Hematopoietic multipotent progenitor cell (in vitro differentiated cells): Measurements from ENCODE around the gene HSDL1. TPM values are rescaled to one million over a fixed set of nuclear protein-coding genes. Genes with fewer than 3 reads are reported as not detected.

Experiments used
- DNase-seq, 3 donors: peaks; one replicate each; pipeline ENCODE4 v3.0.0-alpha.2; 2011 to 2015; ENCODE audit warnings: low read depth in 2 of 3, low spot score in 2 of 3
- total RNA-seq: library from RNA; depleted of rRNA; stranded (reverse); fragments of >200 nt; gene quantifications from one replicate; pipeline ENCODE4 v1.2.3, GENCODE V29; 2012

Gene HSDL1
- total RNA-seq, 1 donor = 9.4 TPM

- no peak for DNase-seq
Observed at GRCh38 chr16:84110527-84110926, 34.5 kb downstream of the HSDL1 start.

GRCh38 chr16:84109598-84110335, 35.2 kb downstream of the HSDL1 start:
- no peak for DNase-seq

GRCh38 chr16:84107921-84108320, 37.1 kb downstream of the HSDL1 start:
- DNase-seq = no peak

- no peak for DNase-seq
Observed at GRCh38 chr16:84105948-84106740, 38.8 kb downstream of the HSDL1 start.

- DNase-seq = no peak
Observed at GRCh38 chr16:84105301-84105815, 39.6 kb downstream of the HSDL1 start.

GRCh38 chr16:84104231-84104630, 40.7 kb downstream of the HSDL1 start:
- no peak for DNase-seq

- DNase-seq = no peak
Observed at GRCh38 chr16:84103678-84104077, 41.3 kb downstream of the HSDL1 start.

- DNase-seq = no peak
Observed at GRCh38 chr16:84098939-84099338, 46.0 kb downstream of the HSDL1 start.

- no peak for DNase-seq
Observed at GRCh38 chr16:84096447-84097005, 48.5 kb downstream of the HSDL1 start.

GRCh38 chr16:84095466-84095865, 49.5 kb downstream of the HSDL1 start:
- no peak for DNase-seq

- DNase-seq = no peak
Observed at GRCh38 chr16:84093879-84094270, 51.1 kb downstream of the HSDL1 start.

GRCh38 chr16:84093120-84093878, 51.7 kb downstream of the HSDL1 start:
- DNase-seq = no peak

GRCh38 chr16:84091460-84091859, 53.5 kb downstream of the HSDL1 start:
- DNase-seq = no peak

GRCh38 chr16:84090211-84090610, 54.8 kb downstream of the HSDL1 start:
- no peak for DNase-seq

- peak; percentile 4 to 65 (median 60) for DNase-seq
Observed at GRCh38 chr16:84088695-84089395, 56.1 kb downstream of the HSDL1 start.

- no peak for DNase-seq
Observed at GRCh38 chr16:84087466-84088151, 57.4 kb downstream of the HSDL1 start.

GRCh38 chr16:84087001-84087400, 58.0 kb downstream of the HSDL1 start:
- no peak for DNase-seq

GRCh38 chr16:84086341-84086740, 58.6 kb downstream of the HSDL1 start:
- DNase-seq = no peak

- DNase-seq = peak in 2 of 3 donors; percentile 34 to 67
Observed at GRCh38 chr16:84085773-84086172, 59.2 kb downstream of the HSDL1 start.

GRCh38 chr16:84085271-84085667, 59.7 kb downstream of the HSDL1 start:
- DNase-seq = no peak
